GM12892 (cell line): ENCODE data around the gene CDX1.

Source experiments
- POLR2AphosphoS5 ChIP-seq: IDR thresholded peaks from 2 replicates; pipeline ENCODE4 v1.6.1; 2011; ENCODE audit warnings: low read depth, low read length, control low read depth
- TAF1 ChIP-seq: IDR thresholded peaks from 2 replicates; pipeline ENCODE4 v1.6.1; 2011; ENCODE audit warnings: low read depth, mild to moderate bottlenecking, control low read depth, low read length, borderline replicate concordance

GRCh38 chr5:150144246-150144801 is 22.3 kb upstream of the CDX1 start:
- TF ChIP-seq TAF1 (no peak), POLR2AphosphoS5 (no peak)
